SKM-1 treated with dmso at 0.1 percent for 144 hours (cell line): ENCODE data around the gene GUK1.
"Not testable (repeated sequence)": the region's sequence is repeated elsewhere in the genome, so short reads cannot be mapped to it uniquely, and the experiment has no call there.

ENCODE experiments used
- DNase-seq: peaks from one replicate; lab custom pipeline; 2025; ENCODE audit not compliant: unreplicated experiment; lab: John Stamatoyannopoulos, UW

GUK1 gene

DNA sequence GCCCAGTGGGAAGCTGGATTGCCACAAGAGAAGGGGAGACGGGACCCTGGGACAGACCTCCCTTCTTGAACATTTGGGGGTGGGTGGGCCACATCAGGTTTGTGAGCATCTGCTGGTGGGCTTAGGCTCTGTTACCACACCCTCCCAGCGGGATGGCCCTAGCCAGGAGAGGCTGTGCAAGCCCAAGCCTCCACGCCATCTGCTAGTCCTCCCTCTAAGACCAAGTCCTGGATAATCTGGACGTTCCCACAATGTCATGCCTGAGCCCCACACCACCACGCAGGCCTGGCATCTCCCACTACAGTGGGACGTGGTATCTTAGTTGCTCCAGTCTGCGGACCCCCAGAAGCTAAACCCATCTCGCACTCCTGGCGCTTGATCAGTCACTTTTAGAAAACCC, 21.8 kb downstream of the GUK1 start:
- DNase-seq, result no peak

DNA sequence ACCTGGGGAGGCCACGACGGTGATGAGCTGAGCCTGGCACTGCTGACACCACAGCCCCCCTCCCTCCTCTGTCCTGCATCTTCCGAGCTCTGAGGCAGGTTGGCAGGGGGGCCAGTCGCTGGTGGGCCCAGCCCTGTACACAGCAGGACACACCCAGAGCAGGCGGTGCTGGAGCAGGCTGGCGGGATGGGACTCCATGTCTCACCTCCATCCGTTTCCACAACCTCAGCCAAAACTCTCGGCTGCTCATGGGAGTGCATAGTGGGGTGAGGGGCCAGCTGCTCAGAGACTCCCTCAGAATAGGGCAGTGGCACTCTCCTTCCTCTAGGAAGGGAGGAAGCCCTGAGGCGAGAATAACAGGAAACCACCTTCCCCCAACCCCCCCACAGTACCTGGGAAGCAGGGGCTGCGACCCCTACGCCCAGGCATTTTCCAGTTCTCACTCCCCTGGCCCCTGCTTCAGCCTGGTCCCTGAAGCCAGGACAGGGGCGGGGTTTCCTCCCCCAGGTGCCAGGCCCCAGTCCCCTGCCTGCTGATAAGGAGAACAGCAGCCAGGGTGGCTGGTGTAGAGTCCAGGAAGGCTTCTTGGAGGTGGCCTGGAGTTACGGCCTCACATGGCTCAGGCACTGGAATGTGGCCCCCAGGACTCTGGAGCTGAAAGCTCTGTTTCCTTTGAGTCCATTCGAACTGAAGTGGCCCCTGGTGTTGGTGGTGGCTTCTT, 22.4 kb downstream of the GUK1 start:
- DNase-seq, result no peak

DNA sequence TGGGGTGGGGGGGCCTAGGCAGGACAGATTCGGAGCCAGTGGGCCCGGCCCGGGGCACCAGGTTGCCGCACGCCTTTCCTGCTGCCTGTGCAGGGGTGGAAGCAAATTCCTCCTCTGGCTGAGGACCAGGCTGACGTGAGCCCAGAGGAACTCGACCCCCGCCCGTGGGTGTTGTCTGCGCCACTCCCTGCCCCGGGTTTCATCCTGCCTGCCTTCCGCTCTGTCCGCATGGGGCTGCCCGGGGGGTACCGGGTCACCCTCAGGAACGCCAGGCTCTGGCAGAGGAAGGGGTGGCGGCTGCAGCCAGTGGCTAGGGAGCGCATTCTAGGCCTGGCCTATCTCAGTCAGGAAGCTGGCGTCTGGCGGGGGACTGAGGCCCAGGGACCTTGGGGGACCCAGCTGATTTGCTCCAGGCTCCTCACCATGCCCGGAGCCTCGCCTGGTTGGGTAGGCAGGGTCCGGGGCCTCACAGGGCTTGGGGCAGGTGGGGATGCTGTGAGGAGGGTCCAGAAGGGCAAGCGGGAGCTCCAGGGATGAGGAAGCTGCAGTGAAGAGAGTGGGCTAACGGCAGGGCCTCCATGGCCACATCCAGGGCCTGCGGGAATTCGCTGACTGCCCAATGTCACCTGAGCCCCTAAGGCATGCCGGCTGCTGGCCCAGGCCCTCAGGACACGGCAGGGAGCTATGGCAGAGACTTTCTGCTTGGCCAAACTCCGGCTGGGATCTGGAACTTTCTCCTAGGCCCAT, 23.1 kb downstream of the GUK1 start:
- no peak for DNase-seq

DNA sequence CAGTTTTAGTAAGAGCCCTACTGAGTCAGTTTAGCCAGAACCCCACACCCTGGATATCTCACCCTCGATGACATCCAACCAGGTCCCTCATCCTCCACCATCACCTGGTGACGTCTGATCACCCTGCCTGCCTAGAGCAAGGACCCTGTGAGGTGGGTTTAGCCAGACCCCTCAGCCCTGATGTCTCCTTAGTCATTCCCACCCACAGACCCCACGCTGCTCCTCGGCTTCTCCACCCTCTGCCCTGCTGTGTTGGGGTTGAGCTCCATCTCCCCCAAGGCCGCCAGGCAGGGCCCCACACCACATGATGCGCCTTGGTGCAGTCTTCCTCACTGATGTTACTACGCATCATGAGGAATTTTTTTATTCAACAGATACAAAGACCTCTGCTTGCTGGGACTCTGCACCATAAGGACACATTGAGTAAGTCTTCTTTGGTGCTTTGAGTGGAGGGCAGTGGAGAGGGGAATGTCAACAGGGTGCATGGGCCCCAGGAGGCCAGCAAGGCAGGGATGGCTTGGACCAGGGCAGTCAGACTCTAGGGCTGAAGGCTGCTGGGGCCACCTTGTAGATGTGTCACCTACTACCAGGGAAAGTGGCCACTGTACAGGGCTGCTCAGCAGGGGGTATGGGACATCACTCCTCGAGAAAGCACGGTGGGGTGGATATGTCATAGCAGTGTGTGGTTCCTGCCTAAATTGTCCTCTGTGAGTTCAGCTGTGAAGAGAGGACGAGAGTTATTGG, 23.9 kb downstream of the GUK1 start:
- DNase-seq, result no peak

- DNase-seq, result peak; percentile 76
Observed at GRCh38 chr1:228164561-228165371, 24.7 kb downstream of the GUK1 start.

DNA sequence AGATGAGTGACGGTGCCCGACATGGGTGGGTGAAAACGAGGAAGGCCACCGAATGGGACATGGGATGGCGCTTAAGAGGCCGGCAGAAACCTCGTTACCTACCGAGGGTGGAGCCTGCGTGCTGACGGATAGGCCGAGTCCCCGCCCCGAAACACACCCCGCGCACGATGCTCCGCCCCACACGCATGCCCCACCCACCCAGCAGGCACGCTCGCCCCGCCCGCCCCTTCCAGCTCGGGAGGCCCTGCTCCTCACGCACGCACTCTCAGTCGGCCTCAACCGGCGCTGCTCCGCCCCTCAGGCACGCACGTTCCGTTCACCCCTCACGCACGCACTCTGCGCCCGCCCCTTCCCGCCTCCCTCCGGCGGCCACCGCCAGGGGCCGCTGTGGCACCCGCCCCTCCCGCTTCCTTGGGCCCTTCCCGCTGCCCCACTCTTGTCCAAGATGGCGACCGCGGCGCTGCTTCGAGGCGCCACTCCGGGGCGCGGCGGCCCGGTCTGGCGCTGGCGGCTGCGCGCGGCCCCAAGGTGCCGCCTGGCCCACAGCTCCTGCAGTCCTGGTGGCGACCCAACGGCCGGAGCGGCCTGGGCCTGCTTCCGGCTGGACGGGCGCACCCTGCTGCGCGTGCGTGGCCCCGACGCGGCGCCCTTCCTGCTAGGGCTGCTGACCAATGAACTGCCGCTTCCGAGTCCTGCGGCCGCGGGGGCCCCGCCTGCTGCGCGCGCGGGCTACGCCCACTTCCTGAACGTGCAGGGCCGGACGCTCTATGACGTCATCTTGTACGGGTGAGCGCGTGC, 25.5 kb downstream of the GUK1 start, which contains the start of gene IBA57:
Gene IBA57 (plus strand): TSS at position 433 of the 798 bp plus-strand sequence. CDS start 13 bp downstream, at position 446.
- DNase-seq, result peak; percentile 99

DNA sequence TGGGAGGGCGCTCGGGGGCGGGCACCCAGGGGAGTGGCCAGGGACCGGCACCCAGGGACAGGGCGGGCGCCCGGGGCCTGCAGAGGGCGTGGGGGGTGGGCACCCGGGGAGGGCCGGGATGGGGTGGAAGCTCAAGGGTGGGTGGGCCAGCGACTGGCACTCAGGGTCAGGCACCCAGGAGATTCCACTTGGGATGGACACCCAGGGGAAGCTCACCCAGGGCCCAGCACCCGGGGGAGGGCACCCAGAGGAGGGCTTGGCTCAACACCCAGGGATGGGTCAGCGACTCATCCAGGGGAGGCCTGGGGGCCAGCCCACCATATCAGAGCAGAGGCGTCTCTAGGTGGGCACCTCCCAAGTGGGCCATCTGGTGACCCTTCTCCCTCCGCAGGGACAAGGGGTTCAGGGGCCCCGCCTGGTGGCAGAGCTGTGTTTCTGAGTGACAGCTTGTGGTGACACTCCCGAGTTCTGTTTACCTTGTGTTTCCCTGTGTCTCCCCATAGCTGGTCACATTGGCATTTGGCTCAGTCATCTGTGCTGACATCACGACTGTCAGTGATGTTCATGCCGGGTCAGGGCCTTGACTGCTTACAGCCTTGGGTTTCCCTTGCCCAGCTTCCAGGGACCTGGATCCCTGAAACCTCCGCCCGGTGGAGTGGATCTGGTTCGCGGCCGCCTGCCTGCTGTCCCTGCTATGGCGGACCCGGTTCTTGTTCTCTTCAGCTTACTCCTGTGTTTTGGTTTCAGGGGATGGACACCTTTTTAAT, 26.3 kb downstream of the GUK1 start:
- DNase-seq, result peak; percentile 52

GRCh38 chr1:228168563-228169270, 28.6 kb downstream of the GUK1 start:
- DNase-seq, result no peak

- DNase-seq, result no peak
Observed at GRCh38 chr1:228169345-228169744, 29.3 kb downstream of the GUK1 start.

- no peak for DNase-seq
Observed at GRCh38 chr1:228170666-228171065, 30.6 kb downstream of the GUK1 start.

GRCh38 chr1:228171221-228171891, 31.3 kb downstream of the GUK1 start:
- no peak for DNase-seq

GRCh38 chr1:228172591-228173527, 32.8 kb downstream of the GUK1 start:
- DNase-seq, result no peak

GRCh38 chr1:228173528-228174481, 33.7 kb downstream of the GUK1 start:
- DNase-seq, result not testable (repeated sequence)

GRCh38 chr1:228174482-228175315, 34.6 kb downstream of the GUK1 start:
- DNase-seq, result no peak
